ENCODE data around the gene RAI1.
A peak's percentile ranks its signal among the peaks of the same experiment; 100 is the strongest.

The RAI1 gene

GRCh38 chr17:17812211-17813054, 131.2 kb downstream of the RAI1 start (continued):
- TF ChIP-seq ZNF544 (tag by site-specific recombination; IDR thresholded peaks at IDR 0.05) (no peak), KLF9 (tag by site-specific recombination; IDR thresholded peaks at IDR 0.05; ENCODE audit: low read depth) (no peak), ZFP3 (tag by site-specific recombination; IDR thresholded peaks at IDR 0.05; ENCODE audit: low read depth) (no peak), ZNF548 (tag by site-specific recombination; IDR thresholded peaks at IDR 0.05) (no peak), ZNF501 (tag by site-specific recombination; IDR thresholded peaks at IDR 0.05) (no peak), ZBTB10 (tag by site-specific recombination; IDR thresholded peaks at IDR 0.05) (peak; percentile 80), HIC1 (tag by site-specific recombination; IDR thresholded peaks at IDR 0.05) (no peak), ZSCAN23 (tag by site-specific recombination; IDR thresholded peaks at IDR 0.05) (no peak), BCL11A (tag by site-specific recombination; IDR thresholded peaks at IDR 0.05; ENCODE audit: low read depth) (peak; percentile 80; the same call in 1 of the 2 replicates), ZNF830 (tag by site-specific recombination; IDR thresholded peaks at IDR 0.05; ENCODE audit: low read depth) (no peak), ZNF280D (tag by site-specific recombination; IDR thresholded peaks at IDR 0.05) (0 out of 2 replicates have a peak, but pooled peaks have one; percentile 18), GLIS1 (tag by site-specific recombination; IDR thresholded peaks at IDR 0.05) (0 out of 2 replicates have a peak, but pooled peaks have one; percentile 17), PATZ1 (tag by site-specific recombination; IDR thresholded peaks at IDR 0.05) (peak; percentile 43), ZNF654 (tag by site-specific recombination; IDR thresholded peaks at IDR 0.05; ENCODE audit: low read depth) (no peak; the same call in none of the 2 replicates), ZSCAN4 (tag by site-specific recombination; IDR thresholded peaks at IDR 0.05) (no peak), GLI2 (tag by site-specific recombination; IDR thresholded peaks at IDR 0.05; ENCODE audit: borderline replicate concordance, low read depth) (no peak), ZSCAN18 (tag by site-specific recombination; IDR thresholded peaks at IDR 0.05) (no peak), ZNF416 (tag by site-specific recombination; IDR thresholded peaks at IDR 0.05) (no peak), BCL11B (tag by site-specific recombination; IDR thresholded peaks at IDR 0.05; ENCODE audit: low read depth) (peak; percentile 79), ZNF366 (tag by site-specific recombination; conservative IDR thresholded peaks at IDR 0.05) (no peak), ZNF660 (tag by site-specific recombination; IDR thresholded peaks at IDR 0.05) (no peak), SETDB1 (IDR thresholded peaks at IDR 0.05; ENCODE audit: insufficient read length, low read length) (no peak), ZIC2 (tag by site-specific recombination; IDR thresholded peaks at IDR 0.05) (no peak), ZNF2 (tag by site-specific recombination; IDR thresholded peaks at IDR 0.05) (peak; percentile 77; the same call in 1 of the 2 replicates), ZNF311 (tag by site-specific recombination; IDR thresholded peaks at IDR 0.05; ENCODE audit: borderline replicate concordance) (no peak), ZNF155 (tag by site-specific recombination; IDR thresholded peaks at IDR 0.05) (no peak), SP7 (tag by site-specific recombination; IDR thresholded peaks at IDR 0.05) (0 out of 2 replicates have a peak, but pooled peaks have one; percentile 11)

All from HEK293 (cell line).